DOHH2 (cell line): ENCODE results near the gene SHC4.

Experiments used
- EZH2phosphoT487 ChIP-seq: fragments of 200-600 bp; sonication (generic); IDR thresholded peaks from 2 replicates; pipeline ENCODE4 v1.6.1; 2017; ENCODE audit warnings: borderline replicate concordance, mild to moderate bottlenecking, antibody characterized with exemption, low read length, moderate library complexity, mixed read lengths
- TF ChIP-seq, protein P1 (sequence below): fragments of 200-600 bp; sonication (generic); IDR thresholded peaks from one replicate; pipeline ENCODE4 v1.5.1; 2014; ENCODE audit warnings: antibody characterized with exemption, mild to moderate bottlenecking, low read depth, low read length; ENCODE audit not compliant: poor library complexity, severe bottlenecking

DNA sequence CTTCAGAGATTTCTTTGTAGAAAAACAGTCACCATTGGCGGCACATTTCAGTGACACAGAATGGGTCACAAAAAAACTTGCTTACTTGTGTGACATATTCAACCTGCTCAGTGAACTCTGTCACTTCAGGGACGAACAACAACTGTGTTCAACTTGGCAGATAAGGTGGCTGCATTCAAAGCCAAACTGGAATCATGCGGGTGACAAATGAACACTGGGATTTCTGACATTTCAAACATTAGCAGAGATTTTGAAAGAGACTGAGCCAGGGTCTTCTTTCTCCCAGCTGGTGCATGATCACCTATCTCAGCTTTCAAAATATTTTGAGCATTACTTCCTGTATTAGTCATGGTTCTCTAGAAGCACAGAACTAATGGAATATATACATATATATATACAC is 87.7 kb downstream of the SHC4 start:
- TF ChIP-seq, protein P1, sequence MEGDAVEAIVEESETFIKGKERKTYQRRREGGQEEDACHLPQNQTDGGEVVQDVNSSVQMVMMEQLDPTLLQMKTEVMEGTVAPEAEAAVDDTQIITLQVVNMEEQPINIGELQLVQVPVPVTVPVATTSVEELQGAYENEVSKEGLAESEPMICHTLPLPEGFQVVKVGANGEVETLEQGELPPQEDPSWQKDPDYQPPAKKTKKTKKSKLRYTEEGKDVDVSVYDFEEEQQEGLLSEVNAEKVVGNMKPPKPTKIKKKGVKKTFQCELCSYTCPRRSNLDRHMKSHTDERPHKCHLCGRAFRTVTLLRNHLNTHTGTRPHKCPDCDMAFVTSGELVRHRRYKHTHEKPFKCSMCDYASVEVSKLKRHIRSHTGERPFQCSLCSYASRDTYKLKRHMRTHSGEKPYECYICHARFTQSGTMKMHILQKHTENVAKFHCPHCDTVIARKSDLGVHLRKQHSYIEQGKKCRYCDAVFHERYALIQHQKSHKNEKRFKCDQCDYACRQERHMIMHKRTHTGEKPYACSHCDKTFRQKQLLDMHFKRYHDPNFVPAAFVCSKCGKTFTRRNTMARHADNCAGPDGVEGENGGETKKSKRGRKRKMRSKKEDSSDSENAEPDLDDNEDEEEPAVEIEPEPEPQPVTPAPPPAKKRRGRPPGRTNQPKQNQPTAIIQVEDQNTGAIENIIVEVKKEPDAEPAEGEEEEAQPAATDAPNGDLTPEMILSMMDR: no peak
- TF ChIP-seq EZH2phosphoT487: no peak
